ENCODE results near the gene CYYR1. TPM values are rescaled to one million over a fixed set of nuclear protein-coding genes. Genes with fewer than 3 reads are reported as not detected.

CYYR1 gene
- total RNA-seq, 1 experiment from 2014 or later: 13.6 TPM

DNA sequence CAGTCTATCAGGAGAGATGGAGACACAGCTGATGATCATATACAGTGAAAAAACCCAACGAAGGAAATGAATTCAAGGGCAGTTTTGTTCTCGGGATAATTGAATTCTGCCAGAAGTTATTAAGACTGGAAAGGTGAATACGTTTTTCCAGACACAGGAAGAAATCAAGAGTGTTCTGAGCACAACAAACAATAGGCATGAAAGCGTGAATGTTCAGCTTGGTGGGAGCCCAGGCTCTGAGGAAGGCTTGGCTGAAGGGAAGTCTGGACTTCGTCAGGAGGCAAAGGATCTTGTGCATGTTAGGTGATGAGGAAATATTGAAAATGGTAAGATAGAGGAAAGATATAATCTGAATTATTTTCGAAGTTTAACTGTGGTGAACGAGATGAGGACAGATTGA lies 50.4 kb downstream of the CYYR1 start:
- Histone ChIP-seq H3K4ac (ENCODE audit: low read depth, low read length) (no peak overlapping the region), H3K79me2 (ENCODE audit: insufficient read depth, low read length) (no peaks in the 10 kb centered on the region), H3K14ac (ENCODE audit: insufficient read depth, low read length) (no peak overlapping the region), H3K18ac (ENCODE audit: insufficient read length, low read depth, low read length) (no peak overlapping the region), H2BK20ac (ENCODE audit: low read depth, low read length, poor library complexity, severe bottlenecking) (no peak overlapping the region), H2BK15ac (ENCODE audit: low read depth, low read length) (no peak overlapping the region), H4K8ac (replicated peaks; ENCODE audit: insufficient read length, low read depth, low read length) (no peak overlapping the region), H4K20me1 (ENCODE audit: control insufficient read depth, insufficient read depth, insufficient read length) (no peaks in the 10 kb centered on the region), H3K23ac (ENCODE audit: insufficient read length, low read depth, low read length) (no peak overlapping the region), H2BK120ac (ENCODE audit: low read depth, low read length, poor library complexity, severe bottlenecking) (no peak overlapping the region), H3K27ac (ENCODE audit: insufficient read length, low read depth, low read length) (no peak overlapping the region), H3K4me2 (ENCODE audit: insufficient read depth, insufficient read length, low read length) (no peak overlapping the region), H3K9me3 (ENCODE audit: control insufficient read depth, low read depth, low read length) (no peaks in the 10 kb centered on the region), H3K4me1 (ENCODE audit: insufficient read depth, low read length) (no peaks in the 10 kb centered on the region), H3K9ac (ENCODE audit: extremely low read depth, insufficient read length, low read length) (no peak overlapping the region), H2BK5ac (ENCODE audit: insufficient read length, low read length) (no peak overlapping the region), H3K23me2 (ENCODE audit: insufficient read length, low read depth, low read length, poor library complexity, severe bottlenecking) (no peaks in the 10 kb centered on the region), H4K91ac (ENCODE audit: insufficient read length, low read depth, low read length) (no peak overlapping the region), H3K56ac (ENCODE audit: insufficient read length, low read depth, low read length) (no peak overlapping the region), H3K27me3 (ENCODE audit: insufficient read depth, low read length) (no peaks in the 10 kb centered on the region), H3K79me1 (ENCODE audit: insufficient read depth, low read depth, low read length, poor library complexity, severe bottlenecking) (no peaks in the 10 kb centered on the region), H2BK12ac (ENCODE audit: insufficient read length, low read depth, low read length) (no peak overlapping the region), H4K5ac (ENCODE audit: insufficient read length, low read depth, low read length) (no peak overlapping the region), H3T11ph (ENCODE audit: low read length) (no peak overlapping the region), H2AFZ (ENCODE audit: low read length) (no peak overlapping the region), H2AK5ac (ENCODE audit: insufficient read length, low read length) (no peak overlapping the region)
- H3K36me3 Mint-ChIP-seq (ENCODE audit: insufficient read depth in 1 of 3, low read depth in 3 of 3): peaks cover 20 to 25% (median 21%) of the 10 kb centered on the region in 3 experiments
- 100% methylated on average over 2 of the region's 7 CpGs for WGBS (ENCODE audit: extremely low coverage, insufficient read length, low lambda C conversion rate)
- TF ChIP-seq, protein P1, sequence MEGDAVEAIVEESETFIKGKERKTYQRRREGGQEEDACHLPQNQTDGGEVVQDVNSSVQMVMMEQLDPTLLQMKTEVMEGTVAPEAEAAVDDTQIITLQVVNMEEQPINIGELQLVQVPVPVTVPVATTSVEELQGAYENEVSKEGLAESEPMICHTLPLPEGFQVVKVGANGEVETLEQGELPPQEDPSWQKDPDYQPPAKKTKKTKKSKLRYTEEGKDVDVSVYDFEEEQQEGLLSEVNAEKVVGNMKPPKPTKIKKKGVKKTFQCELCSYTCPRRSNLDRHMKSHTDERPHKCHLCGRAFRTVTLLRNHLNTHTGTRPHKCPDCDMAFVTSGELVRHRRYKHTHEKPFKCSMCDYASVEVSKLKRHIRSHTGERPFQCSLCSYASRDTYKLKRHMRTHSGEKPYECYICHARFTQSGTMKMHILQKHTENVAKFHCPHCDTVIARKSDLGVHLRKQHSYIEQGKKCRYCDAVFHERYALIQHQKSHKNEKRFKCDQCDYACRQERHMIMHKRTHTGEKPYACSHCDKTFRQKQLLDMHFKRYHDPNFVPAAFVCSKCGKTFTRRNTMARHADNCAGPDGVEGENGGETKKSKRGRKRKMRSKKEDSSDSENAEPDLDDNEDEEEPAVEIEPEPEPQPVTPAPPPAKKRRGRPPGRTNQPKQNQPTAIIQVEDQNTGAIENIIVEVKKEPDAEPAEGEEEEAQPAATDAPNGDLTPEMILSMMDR (conservative IDR thresholded peaks at IDR 0.05): no peak
- DNase-seq: no peak
- H3K9me3 Mint-ChIP-seq: peaks cover 13% of the 10 kb centered on the region in 2 experiments; a peak in 4 of 5 replicates
- no peak overlapping the region for H3K27ac Mint-ChIP-seq
- H3K4me1 Mint-ChIP-seq: no peaks in the 10 kb centered on the region
- no peaks in the 10 kb centered on the region for H3K27me3 Mint-ChIP-seq (ENCODE audit: low read depth)
- H3K4me3 Mint-ChIP-seq: no peak overlapping the region
